Progenitor cell of endocrine pancreas (in vitro differentiated cells): Measurements from ENCODE around the gene AFDN. TPM values are rescaled to one million over a fixed set of nuclear protein-coding genes. Genes with fewer than 3 reads are reported as not detected.
A peak's percentile ranks its signal among the peaks of the same experiment; 100 is the strongest.

Source experiments
- DNase-seq: peaks from one replicate; pipeline ENCODE4 v3.0.0; 2021; ENCODE audit warnings: low spot score; ENCODE audit not compliant: unreplicated experiment
- H3K27ac Mint-ChIP-seq: 2 replicates; pipeline ENCODE4 v1.8.0; 2021; ENCODE audit warnings: mild to moderate bottlenecking, moderate library complexity, mixed read lengths
- H3K27me3 Mint-ChIP-seq: 2 replicates; pipeline ENCODE4 v1.8.0; 2021; ENCODE audit warnings: mixed read lengths
- H3K36me3 Mint-ChIP-seq: 2 replicates; pipeline ENCODE4 v1.8.0; 2022; ENCODE audit warnings: mixed read lengths; ENCODE audit not compliant: insufficient read depth
- H3K4me1 Mint-ChIP-seq: 2 replicates; pipeline ENCODE4 v1.8.0; 2021; ENCODE audit warnings: low read depth, mixed read lengths
- H3K4me3 Mint-ChIP-seq: 2 replicates; pipeline ENCODE4 v1.8.0; 2021; ENCODE audit warnings: low read depth, mild to moderate bottlenecking, moderate library complexity, mixed read lengths
- H3K9me3 Mint-ChIP-seq: 2 replicates; pipeline ENCODE4 v1.8.0; 2021; ENCODE audit warnings: low read depth, mixed read lengths
- total RNA-seq: library from RNA; stranded (reverse); gene quantifications from 2 replicates; pipeline ENCODE4 v1.2.1, GENCODE V29; 2021
- TF ChIP-seq, protein P1 (sequence below): fragments of 200-600 bp; sonication (generic); IDR thresholded peaks from one replicate; pipeline ENCODE4 v1.5.0; 2021; ENCODE audit warnings: antibody characterized with exemption, mild to moderate bottlenecking; ENCODE audit not compliant: unreplicated experiment

The AFDN gene
- total RNA-seq, 1 donor from 2014 or later: 423 TPM

DNA sequence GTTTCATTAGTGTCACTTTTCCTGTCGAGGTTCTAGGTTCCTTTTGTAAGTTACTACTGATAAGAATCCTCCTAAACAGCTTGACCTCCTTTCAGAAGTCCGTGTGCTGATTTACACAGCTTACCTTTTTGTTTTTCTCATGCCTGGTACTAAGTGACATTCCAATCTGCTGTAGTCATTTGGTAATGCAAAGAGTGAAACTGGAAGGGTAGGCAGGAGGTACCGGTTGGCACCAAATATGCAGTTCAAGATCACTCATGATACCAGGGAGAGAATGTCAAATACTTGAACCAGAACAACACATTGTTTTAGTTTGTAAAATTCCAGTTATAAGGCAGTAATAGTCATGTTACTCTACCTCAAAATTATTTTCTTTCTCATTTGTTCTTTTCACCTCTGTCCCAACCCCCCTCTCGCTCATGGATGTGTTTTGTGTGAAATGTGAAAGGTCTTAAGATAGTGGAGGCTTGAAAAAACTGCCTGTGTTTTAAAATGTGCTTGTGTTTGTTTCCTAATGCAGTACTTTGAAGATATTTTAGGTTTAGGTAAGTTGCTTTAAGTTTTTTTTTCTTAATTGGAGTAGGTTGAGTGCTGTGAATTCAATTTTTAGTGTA is 23.2 kb downstream of the AFDN start:
- Mint-ChIP-seq H3K36me3 (peaks cover 4% of the 10 kb centered on the region), H3K4me1 (peaks cover 57% of the 10 kb centered on the region), H3K27me3 (no peaks in the 10 kb centered on the region), H3K9me3 (no peaks in the 10 kb centered on the region), H3K4me3 (peak overlapping the region; percentile 56), H3K27ac (peak overlapping the region; percentile 99)
- DNase-seq: no peak
- TF ChIP-seq, protein P1, sequence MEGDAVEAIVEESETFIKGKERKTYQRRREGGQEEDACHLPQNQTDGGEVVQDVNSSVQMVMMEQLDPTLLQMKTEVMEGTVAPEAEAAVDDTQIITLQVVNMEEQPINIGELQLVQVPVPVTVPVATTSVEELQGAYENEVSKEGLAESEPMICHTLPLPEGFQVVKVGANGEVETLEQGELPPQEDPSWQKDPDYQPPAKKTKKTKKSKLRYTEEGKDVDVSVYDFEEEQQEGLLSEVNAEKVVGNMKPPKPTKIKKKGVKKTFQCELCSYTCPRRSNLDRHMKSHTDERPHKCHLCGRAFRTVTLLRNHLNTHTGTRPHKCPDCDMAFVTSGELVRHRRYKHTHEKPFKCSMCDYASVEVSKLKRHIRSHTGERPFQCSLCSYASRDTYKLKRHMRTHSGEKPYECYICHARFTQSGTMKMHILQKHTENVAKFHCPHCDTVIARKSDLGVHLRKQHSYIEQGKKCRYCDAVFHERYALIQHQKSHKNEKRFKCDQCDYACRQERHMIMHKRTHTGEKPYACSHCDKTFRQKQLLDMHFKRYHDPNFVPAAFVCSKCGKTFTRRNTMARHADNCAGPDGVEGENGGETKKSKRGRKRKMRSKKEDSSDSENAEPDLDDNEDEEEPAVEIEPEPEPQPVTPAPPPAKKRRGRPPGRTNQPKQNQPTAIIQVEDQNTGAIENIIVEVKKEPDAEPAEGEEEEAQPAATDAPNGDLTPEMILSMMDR: no peak

DNA sequence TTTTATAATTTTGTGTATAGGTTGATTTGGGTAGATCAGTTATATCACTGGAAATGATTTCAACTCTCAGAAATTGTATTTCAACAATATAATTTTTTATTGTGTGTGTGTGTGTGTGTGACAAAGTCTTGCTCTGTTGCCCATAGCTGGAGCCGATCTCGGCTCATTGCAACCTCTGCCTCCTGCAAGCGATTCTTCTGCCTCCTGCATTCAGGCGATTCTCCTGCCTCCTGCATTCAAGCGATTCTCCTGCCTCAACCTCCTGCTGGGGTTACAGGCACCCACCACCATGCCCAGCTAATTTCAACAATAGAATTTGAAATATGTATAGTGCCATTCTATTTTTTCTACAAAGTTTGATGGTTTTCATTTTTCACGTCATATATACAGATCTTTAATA is 24.1 kb downstream of the AFDN start:
- Mint-ChIP-seq H3K9me3 (no peaks in the 10 kb centered on the region), H3K27ac (peak overlapping the region; percentile 99), H3K4me1 (peaks cover 61% of the 10 kb centered on the region), H3K4me3 (no peak overlapping the region), H3K27me3 (no peaks in the 10 kb centered on the region), H3K36me3 (peaks cover 4% of the 10 kb centered on the region)
- TF ChIP-seq, protein P1: no peak
- DNase-seq: no peak

DNA sequence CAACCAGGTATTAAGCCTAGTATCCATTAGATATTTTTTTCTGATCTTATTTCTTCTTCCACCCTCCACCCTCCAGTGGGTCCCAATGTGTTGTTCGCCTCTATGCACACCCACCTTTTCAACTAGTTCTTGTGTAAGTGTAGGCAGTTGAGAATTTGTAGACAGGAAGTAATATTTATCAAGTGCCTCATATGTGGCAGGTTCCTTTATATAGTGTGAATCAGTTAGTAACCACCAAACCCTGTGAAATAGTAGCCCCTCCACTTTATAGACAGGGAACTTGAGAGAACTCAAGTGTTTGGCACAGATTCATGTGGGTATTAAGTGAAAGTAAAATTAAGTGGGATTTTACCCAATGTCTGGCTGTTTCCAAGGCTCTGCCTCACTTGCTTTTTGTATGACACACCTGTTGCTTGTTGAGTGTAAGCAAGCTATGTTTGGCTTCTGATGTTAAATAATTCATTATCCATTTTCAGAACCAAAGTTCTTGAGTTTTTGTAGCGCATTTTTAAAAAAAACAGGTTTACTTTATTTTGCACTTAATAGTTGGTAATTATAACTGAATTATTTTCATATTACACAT is 24.8 kb downstream of the AFDN start:
- no peaks in the 10 kb centered on the region for H3K9me3 Mint-ChIP-seq
- peaks cover 61% of the 10 kb centered on the region for H3K4me1 Mint-ChIP-seq
- H3K27ac Mint-ChIP-seq: peak overlapping the region; percentile 99
- no peak for DNase-seq
- H3K27me3 Mint-ChIP-seq: no peaks in the 10 kb centered on the region
- peaks cover 4% of the 10 kb centered on the region for H3K36me3 Mint-ChIP-seq
- TF ChIP-seq, protein P1: no peak
- no peak overlapping the region for H3K4me3 Mint-ChIP-seq

DNA sequence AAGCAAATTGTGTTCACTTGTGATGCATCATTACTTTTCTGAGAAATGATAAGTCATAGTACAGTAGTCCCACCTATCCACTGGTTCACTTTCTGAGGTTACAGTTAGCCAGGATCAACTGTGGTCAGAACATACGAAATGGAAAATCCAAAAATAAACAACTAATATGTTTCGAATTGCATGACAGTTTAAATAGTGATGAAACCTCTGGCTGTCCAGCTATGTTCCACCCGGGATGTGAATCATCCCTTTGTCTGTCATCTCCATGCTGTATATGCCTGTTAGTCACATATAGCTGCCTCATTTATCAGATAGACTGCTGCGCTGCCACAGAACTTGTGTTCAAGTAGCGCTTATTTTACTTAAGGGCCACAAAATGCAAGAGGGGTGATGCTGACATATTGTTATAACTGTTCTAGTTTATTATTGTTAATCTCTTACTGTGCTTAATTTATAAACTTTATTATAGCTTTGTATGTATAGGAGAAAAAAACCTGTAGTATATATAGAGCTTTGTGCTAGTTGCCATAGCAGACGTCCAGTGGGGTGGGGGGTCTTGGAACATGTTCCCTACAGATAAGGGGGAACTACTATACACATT is 29.2 kb downstream of the AFDN start:
- DNase-seq: no peak
- peaks cover 65% of the 10 kb centered on the region for H3K4me1 Mint-ChIP-seq
- TF ChIP-seq, protein P1: no peak
- H3K27me3 Mint-ChIP-seq: no peaks in the 10 kb centered on the region
- H3K36me3 Mint-ChIP-seq: peaks cover 4% of the 10 kb centered on the region
- H3K27ac Mint-ChIP-seq: peak overlapping the region; percentile 5
- no peaks in the 10 kb centered on the region for H3K9me3 Mint-ChIP-seq
- H3K4me3 Mint-ChIP-seq: no peak overlapping the region

DNA sequence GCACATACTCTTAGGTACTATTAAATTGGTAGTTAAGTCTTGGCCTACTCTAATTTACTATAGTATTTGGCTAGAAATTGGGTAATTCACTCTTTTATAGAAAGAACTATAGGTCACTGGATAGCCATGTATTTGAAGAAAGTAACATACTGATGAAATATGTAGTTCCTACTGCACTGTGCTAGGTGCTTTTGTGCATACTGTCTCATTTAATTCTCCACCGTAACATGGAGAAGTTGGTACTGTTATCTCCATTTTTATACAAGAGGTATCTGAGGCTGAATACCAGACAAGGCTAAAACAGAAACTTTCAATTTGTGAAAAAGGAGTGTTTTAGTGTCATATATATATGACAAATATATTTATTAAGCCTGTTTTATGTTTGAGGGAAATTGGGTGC is 29.8 kb downstream of the AFDN start:
- no peaks in the 10 kb centered on the region for H3K27me3 Mint-ChIP-seq
- peaks cover 4% of the 10 kb centered on the region for H3K36me3 Mint-ChIP-seq
- TF ChIP-seq, protein P1: no peak
- no peak overlapping the region for H3K4me3 Mint-ChIP-seq
- H3K9me3 Mint-ChIP-seq: no peaks in the 10 kb centered on the region
- DNase-seq: no peak
- H3K27ac Mint-ChIP-seq: no peak overlapping the region
- peaks cover 63% of the 10 kb centered on the region for H3K4me1 Mint-ChIP-seq
